IMR-90 (cell line): ENCODE results near the gene WRAP53.

Experiments
- CEBPB ChIP-seq: IDR thresholded peaks from 2 replicates; pipeline ENCODE4 v1.6.1; 2012; ENCODE audit warnings: low read depth, low read length, improper control_type of control experiment
- CHD1 ChIP-seq: IDR thresholded peaks from 2 replicates; pipeline ENCODE4 v1.6.1; 2012; ENCODE audit warnings: low read depth, low read length, improper control_type of control experiment
- MAFK ChIP-seq: IDR thresholded peaks from 2 replicates; pipeline ENCODE4 v1.6.1; 2012; ENCODE audit warnings: low read depth, low read length, improper control_type of control experiment
- MAZ ChIP-seq: IDR thresholded peaks from 2 replicates; pipeline ENCODE4 v1.6.1; 2012; ENCODE audit warnings: low read depth, mild to moderate bottlenecking, low read length, improper control_type of control experiment, moderate library complexity, borderline replicate concordance
- MXI1 ChIP-seq: IDR thresholded peaks from 2 replicates; pipeline ENCODE4 v1.6.1; 2012; ENCODE audit warnings: low read depth, mild to moderate bottlenecking, low read length, moderate library complexity, borderline replicate concordance
- NFE2L2 ChIP-seq: fragments of 150-350 bp; IDR thresholded peaks from 2 replicates; pipeline ENCODE4 v1.6.1; 2016; ENCODE audit warnings: low read depth, mild to moderate bottlenecking, low read length
- POLR2A ChIP-seq: IDR thresholded peaks from 2 replicates; pipeline ENCODE4 v1.6.1; 2012; ENCODE audit warnings: mild to moderate bottlenecking, low read depth, low read length
- RAD21 ChIP-seq: IDR thresholded peaks from 2 replicates; pipeline ENCODE4 v1.6.1; 2012; ENCODE audit warnings: low read length, improper control_type of control experiment
- RCOR1 ChIP-seq: IDR thresholded peaks from 2 replicates; pipeline ENCODE4 v1.6.1; 2012; ENCODE audit warnings: mild to moderate bottlenecking, low read length, improper control_type of control experiment; ENCODE audit not compliant: insufficient replicate concordance
- SMC3 ChIP-seq: fragments of 150-350 bp; IDR thresholded peaks from 2 replicates; pipeline ENCODE4 v1.6.1; 2016; ENCODE audit warnings: low read depth, mild to moderate bottlenecking, antibody characterized with exemption, low read length, moderate library complexity
- TF ChIP-seq, protein P1 (sequence below): conservative IDR thresholded peaks from 2 replicates; pipeline ENCODE4 v1.5.1; 2012; ENCODE audit warnings: mild to moderate bottlenecking, low read depth, low read length, improper control_type of control experiment
- TF ChIP-seq, protein P2 (sequence below): fragments of 150-350 bp; IDR thresholded peaks from 2 replicates; pipeline ENCODE4 v1.6.1; 2017; ENCODE audit warnings: mild to moderate bottlenecking, antibody characterized with exemption, low read length, low read depth
- TF ChIP-seq, protein P3 (sequence below): fragments of 150-350 bp; IDR thresholded peaks from 2 replicates; pipeline ENCODE4 v1.6.1; 2016; ENCODE audit warnings: low read depth, mild to moderate bottlenecking, low read length, moderate library complexity, borderline replicate concordance

DNA sequence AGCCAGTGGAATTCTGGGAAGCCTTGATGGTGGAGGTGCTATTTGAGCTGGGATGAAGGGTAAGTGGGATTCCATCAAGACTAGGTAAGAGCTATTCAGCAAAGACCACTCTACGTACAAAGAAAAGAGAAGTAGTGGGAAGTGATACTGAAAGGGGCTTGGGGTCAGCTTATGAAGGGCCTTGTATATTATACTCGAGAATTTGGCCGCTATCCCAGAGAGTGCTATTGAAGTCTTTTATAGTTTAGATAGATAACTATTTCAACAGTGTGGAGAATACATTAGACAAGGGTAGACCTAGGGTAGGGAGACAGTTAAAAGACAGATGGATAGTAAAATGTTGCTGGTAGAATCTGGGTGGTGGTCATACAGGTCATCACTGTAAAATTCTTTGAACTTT is 39.6 kb downstream of the WRAP53 start:
- TF ChIP-seq, protein P1, sequence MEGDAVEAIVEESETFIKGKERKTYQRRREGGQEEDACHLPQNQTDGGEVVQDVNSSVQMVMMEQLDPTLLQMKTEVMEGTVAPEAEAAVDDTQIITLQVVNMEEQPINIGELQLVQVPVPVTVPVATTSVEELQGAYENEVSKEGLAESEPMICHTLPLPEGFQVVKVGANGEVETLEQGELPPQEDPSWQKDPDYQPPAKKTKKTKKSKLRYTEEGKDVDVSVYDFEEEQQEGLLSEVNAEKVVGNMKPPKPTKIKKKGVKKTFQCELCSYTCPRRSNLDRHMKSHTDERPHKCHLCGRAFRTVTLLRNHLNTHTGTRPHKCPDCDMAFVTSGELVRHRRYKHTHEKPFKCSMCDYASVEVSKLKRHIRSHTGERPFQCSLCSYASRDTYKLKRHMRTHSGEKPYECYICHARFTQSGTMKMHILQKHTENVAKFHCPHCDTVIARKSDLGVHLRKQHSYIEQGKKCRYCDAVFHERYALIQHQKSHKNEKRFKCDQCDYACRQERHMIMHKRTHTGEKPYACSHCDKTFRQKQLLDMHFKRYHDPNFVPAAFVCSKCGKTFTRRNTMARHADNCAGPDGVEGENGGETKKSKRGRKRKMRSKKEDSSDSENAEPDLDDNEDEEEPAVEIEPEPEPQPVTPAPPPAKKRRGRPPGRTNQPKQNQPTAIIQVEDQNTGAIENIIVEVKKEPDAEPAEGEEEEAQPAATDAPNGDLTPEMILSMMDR, result no peak
- TF ChIP-seq MAZ, result no peak
- no peak for TF ChIP-seq POLR2A
- no peak for TF ChIP-seq RAD21
- no peak for TF ChIP-seq CEBPB
- TF ChIP-seq NFE2L2, result no peak
- TF ChIP-seq, protein P2, sequence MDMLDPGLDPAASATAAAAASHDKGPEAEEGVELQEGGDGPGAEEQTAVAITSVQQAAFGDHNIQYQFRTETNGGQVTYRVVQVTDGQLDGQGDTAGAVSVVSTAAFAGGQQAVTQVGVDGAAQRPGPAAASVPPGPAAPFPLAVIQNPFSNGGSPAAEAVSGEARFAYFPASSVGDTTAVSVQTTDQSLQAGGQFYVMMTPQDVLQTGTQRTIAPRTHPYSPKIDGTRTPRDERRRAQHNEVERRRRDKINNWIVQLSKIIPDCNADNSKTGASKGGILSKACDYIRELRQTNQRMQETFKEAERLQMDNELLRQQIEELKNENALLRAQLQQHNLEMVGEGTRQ, result no peak
- no peak for TF ChIP-seq MXI1
- TF ChIP-seq CHD1, result no peak
- TF ChIP-seq RCOR1, result no peak
- TF ChIP-seq SMC3, result no peak
- TF ChIP-seq, protein P3, sequence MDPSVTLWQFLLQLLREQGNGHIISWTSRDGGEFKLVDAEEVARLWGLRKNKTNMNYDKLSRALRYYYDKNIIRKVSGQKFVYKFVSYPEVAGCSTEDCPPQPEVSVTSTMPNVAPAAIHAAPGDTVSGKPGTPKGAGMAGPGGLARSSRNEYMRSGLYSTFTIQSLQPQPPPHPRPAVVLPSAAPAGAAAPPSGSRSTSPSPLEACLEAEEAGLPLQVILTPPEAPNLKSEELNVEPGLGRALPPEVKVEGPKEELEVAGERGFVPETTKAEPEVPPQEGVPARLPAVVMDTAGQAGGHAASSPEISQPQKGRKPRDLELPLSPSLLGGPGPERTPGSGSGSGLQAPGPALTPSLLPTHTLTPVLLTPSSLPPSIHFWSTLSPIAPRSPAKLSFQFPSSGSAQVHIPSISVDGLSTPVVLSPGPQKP, result no peak
- no peak for TF ChIP-seq MAFK
